ENCODE measurements around the gene ZNF598. TPM values are rescaled to one million over a fixed set of nuclear protein-coding genes. Genes with fewer than 3 reads are reported as not detected.

The ZNF598 gene
- total and polyA plus RNA-seq, 2 of the 13 experiments (the other 11 are each of a cell fraction or from before 2014, with no cell fraction given): 13.5 to 14.2 TPM

DNA sequence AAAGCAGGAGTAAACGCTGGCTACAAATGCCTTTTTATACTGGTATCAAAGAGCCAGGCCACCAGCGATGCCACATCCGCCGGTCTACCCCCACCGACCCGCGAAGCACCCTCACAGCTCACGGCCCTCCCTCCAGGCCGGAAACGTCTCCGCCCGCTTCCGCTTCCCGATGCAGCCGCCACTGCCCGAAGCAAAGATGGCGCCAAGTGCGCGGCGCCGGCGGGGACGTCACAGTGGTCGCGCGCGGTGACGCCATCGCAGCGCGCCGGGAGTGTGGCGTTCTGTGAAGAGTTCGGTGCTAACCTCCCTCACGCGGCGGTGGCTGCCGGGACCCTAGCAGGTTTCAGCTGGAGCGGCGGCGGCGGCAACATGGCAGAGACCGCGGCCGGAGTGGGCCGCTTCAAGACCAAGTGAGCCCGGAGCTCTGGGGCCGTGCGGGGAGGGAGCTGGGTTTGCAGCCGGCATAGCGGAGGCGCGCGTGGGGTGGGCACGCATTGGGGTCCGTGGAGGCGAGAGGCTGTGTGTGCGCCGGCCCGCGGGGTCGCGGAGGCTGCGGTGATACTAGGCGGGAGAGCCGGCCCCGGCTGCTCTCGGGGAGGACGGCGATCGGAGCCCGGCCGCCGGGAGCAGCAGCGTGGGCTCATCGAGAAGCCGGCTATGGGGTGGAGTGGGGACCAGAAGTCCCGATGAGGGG, 37.7 kb downstream of the ZNF598 start, which contains the start of gene TBL3 (continued):
- TF ChIP-seq ZNF670 (CRISPR knock-in tag; IDR thresholded peaks at IDR 0.05; ENCODE audit: borderline replicate concordance) (peak; percentile 94), ZNF207 (IDR thresholded peaks at IDR 0.05; ENCODE audit: borderline replicate concordance) (no peak), ZNF543 (CRISPR knock-in tag; IDR thresholded peaks at IDR 0.05) (peak; percentile 91), ZNF234 (CRISPR knock-in tag; conservative IDR thresholded peaks at IDR 0.05) (0 out of 2 replicates have a peak, but pooled peaks have one; percentile 31), HDAC2 (CRISPR knock-in tag; IDR thresholded peaks at IDR 0.05) (peak; percentile 98), ZSCAN22 (CRISPR knock-in tag; IDR thresholded peaks at IDR 0.05) (no peak), NFYB (CRISPR knock-in tag; IDR thresholded peaks at IDR 0.05) (peak; percentile 73), NFE2L1 (CRISPR knock-in tag; IDR thresholded peaks at IDR 0.05; ENCODE audit: borderline replicate concordance) (0 out of 2 replicates have a peak, but pooled peaks have one; percentile 22), ZFP62 (CRISPR knock-in tag; IDR thresholded peaks at IDR 0.05) (no peak), ZNF562 (CRISPR knock-in tag; IDR thresholded peaks at IDR 0.05; ENCODE audit: borderline replicate concordance) (no peak), MED13 (CRISPR knock-in tag; IDR thresholded peaks at IDR 0.05) (0 out of 2 replicates have a peak, but pooled peaks have one; percentile 25), MBD4 (IDR thresholded peaks at IDR 0.05; ENCODE audit: borderline replicate concordance, low read length) (no peak), SMARCC2 (IDR thresholded peaks at IDR 0.05) (no peak), ZNF577 (CRISPR knock-in tag; IDR thresholded peaks at IDR 0.05; ENCODE audit: borderline replicate concordance, low read depth) (no peak), ZNF569 (CRISPR knock-in tag; IDR thresholded peaks at IDR 0.05; ENCODE audit: borderline replicate concordance) (0 out of 2 replicates have a peak, but pooled peaks have one; percentile 76), HNRNPL (IDR thresholded peaks at IDR 0.05; ENCODE audit: low read depth, low read length) (peak; percentile 67; the same call in 1 of the 2 replicates), ZZZ3 (CRISPR knock-in tag; IDR thresholded peaks at IDR 0.05; ENCODE audit: borderline replicate concordance) (peak; percentile 97; the same call in 1 of the 2 replicates), ZNF614 (CRISPR knock-in tag; IDR thresholded peaks at IDR 0.05; ENCODE audit: borderline replicate concordance) (peak; percentile 51; the same call in 1 of the 2 replicates), ZSCAN12 (CRISPR knock-in tag; IDR thresholded peaks at IDR 0.05) (0 out of 2 replicates have a peak, but pooled peaks have one; percentile 30), TSC22D2 (CRISPR knock-in tag; IDR thresholded peaks at IDR 0.05; ENCODE audit: borderline replicate concordance) (peak; percentile 89; the same call in 1 of the 2 replicates)
- TF ChIP-seq, protein P1, sequence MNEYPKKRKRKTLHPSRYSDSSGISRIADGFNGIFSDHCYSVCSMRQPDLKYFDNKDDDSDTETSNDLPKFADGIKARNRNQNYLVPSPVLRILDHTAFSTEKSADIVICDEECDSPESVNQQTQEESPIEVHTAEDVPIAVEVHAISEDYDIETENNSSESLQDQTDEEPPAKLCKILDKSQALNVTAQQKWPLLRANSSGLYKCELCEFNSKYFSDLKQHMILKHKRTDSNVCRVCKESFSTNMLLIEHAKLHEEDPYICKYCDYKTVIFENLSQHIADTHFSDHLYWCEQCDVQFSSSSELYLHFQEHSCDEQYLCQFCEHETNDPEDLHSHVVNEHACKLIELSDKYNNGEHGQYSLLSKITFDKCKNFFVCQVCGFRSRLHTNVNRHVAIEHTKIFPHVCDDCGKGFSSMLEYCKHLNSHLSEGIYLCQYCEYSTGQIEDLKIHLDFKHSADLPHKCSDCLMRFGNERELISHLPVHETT (CRISPR knock-in tag; conservative IDR thresholded peaks at IDR 0.05): peak; percentile 95
- TF ChIP-seq, protein P2, sequence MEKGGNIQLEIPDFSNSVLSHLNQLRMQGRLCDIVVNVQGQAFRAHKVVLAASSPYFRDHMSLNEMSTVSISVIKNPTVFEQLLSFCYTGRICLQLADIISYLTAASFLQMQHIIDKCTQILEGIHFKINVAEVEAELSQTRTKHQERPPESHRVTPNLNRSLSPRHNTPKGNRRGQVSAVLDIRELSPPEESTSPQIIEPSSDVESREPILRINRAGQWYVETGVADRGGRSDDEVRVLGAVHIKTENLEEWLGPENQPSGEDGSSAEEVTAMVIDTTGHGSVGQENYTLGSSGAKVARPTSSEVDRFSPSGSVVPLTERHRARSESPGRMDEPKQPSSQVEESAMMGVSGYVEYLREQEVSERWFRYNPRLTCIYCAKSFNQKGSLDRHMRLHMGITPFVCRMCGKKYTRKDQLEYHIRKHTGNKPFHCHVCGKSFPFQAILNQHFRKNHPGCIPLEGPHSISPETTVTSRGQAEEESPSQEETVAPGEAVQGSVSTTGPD (CRISPR knock-in tag; IDR thresholded peaks at IDR 0.05): no peak
- TF ChIP-seq, protein P3, sequence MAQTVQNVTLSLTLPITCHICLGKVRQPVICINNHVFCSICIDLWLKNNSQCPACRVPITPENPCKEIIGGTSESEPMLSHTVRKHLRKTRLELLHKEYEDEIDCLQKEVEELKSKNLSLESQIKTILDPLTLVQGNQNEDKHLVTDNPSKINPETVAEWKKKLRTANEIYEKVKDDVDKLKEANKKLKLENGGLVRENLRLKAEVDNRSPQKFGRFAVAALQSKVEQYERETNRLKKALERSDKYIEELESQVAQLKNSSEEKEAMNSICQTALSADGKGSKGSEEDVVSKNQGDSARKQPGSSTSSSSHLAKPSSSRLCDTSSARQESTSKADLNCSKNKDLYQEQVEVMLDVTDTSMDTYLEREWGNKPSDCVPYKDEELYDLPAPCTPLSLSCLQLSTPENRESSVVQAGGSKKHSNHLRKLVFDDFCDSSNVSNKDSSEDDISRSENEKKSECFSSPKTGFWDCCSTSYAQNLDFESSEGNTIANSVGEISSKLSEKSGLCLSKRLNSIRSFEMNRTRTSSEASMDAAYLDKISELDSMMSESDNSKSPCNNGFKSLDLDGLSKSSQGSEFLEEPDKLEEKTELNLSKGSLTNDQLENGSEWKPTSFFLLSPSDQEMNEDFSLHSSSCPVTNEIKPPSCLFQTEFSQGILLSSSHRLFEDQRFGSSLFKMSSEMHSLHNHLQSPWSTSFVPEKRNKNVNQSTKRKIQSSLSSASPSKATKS (CRISPR knock-in tag; IDR thresholded peaks at IDR 0.05): peak; percentile 74; the same call in 1 of the 2 replicates
- TF ChIP-seq, protein P4, sequence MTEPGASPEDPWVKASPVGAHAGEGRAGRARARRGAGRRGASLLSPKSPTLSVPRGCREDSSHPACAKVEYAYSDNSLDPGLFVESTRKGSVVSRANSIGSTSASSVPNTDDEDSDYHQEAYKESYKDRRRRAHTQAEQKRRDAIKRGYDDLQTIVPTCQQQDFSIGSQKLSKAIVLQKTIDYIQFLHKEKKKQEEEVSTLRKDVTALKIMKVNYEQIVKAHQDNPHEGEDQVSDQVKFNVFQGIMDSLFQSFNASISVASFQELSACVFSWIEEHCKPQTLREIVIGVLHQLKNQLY (CRISPR knock-in tag; IDR thresholded peaks at IDR 0.05): peak; percentile 40; the same call in 1 of the 2 replicates
- TF ChIP-seq, protein P5, sequence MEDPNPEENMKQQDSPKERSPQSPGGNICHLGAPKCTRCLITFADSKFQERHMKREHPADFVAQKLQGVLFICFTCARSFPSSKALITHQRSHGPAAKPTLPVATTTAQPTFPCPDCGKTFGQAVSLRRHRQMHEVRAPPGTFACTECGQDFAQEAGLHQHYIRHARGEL (CRISPR knock-in tag; IDR thresholded peaks at IDR 0.05): 0 out of 2 replicates have a peak, but pooled peaks have one; percentile 46

Data from HepG2 (cell line).